HG02885 (cell line): ENCODE measurements around the gene EMSY.
"Not testable (repeated sequence)": the region's sequence is repeated elsewhere in the genome, so short reads cannot be mapped to it uniquely, and the experiment has no call there.

Experiments used
- ATAC-seq: cut with Tn5 transposase; IDR thresholded peaks from one replicate; pipeline ENCODE4 v1.9.1; 2021; ENCODE audit warnings: mild to moderate bottlenecking; ENCODE audit not compliant: unreplicated experiment, poor library complexity

EMSY gene

DNA sequence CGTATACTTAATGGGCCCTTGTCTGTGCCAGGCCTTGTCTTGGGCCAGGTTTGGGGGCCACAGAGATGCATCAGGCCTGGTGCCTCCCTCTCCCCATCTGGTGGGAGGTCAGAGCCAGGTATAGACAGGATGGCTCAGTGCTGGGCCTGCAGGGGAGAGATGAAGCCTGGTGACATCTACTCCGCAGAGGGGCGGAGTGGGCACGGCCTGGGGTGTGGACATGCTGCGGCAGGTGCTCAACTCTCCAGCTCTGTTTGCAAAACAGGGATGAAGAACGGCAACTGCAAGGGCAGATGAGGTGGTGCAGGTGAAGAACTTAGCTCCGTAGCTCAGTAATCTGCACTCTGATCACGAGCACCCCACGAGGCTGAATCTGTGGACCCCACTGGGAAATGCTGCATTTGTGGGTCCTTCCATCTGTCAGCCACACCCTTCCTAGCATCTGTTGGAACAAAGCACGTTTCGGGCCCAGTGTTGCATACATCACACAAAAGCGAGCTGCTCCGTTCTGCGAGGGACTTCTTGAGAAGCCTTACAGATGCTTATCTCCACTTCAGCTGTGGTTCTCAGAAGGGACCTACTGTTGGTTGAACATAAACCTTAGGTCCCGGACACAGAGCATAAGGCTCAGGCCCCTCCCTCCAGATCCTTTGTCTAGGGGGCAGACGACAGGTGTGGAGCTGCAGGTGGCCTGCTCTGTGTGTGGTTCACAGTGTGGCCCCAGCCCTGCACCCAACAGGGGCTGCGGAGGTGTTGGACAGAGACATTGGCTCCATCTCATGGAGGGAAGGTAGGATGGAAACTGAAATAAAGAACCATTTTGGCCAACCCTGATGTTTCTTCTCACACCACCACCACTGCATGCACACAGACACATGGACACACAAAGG, 147.5 kb downstream of the EMSY start:
- no peak for ATAC-seq

DNA sequence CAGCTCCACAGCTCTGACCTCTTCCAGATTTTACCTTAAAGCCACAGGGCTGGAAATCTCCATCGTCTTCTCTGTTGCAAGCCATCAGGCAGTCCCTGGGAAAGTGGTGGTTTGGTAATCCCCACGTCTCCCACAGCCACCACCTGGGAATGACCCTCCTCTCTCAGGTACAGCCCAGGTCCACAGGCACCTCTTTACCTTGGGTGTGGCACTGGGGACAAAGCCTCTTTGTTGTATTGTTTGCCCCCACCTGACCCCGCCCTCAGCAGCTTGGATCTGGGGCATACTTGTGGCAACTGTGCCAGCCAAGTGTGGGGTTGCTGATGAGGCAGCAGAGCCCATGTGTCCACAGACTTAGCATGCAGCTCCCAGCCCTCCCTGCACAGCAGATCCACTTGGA, 148.1 kb downstream of the EMSY start:
- ATAC-seq, result no peak

DNA sequence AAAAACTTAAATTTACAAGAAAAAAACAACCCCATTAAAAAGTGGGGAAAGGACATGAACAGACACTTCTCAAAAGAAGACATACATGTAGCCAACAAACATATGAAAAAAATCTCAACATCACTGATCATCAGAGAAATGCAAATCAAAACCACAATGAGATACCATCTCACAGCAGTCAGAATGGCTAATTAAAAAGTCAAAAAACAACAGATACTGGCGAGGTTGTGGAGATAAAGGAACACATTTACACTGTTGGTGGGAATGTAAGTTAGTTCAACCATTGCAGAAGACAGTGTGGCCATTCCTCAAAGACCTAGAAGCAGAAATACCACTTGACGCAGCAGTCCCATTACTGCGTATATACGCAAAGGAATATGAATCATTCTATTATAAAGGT, 150.3 kb downstream of the EMSY start:
- ATAC-seq, result not testable (repeated sequence)

DNA sequence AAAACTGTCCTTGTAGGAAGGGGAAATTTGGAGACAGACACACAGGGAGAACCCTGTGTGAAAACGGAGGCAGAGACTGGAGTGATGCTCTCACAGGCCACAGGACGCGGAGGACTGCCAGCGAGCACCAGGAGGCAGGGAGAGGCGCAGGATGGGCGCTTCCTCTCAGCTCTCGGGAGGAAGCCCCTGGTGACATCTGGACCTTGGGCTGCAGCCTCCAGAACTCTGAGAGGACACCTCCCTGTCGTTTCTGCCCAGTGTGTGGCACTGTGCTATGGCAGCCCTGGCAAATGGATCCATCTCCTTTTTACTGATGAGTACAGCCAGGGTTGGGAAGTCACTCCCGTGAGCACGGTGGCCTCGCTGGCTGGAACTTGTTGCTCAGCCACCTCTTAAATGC, 151.8 kb downstream of the EMSY start:
- ATAC-seq, result no peak

DNA sequence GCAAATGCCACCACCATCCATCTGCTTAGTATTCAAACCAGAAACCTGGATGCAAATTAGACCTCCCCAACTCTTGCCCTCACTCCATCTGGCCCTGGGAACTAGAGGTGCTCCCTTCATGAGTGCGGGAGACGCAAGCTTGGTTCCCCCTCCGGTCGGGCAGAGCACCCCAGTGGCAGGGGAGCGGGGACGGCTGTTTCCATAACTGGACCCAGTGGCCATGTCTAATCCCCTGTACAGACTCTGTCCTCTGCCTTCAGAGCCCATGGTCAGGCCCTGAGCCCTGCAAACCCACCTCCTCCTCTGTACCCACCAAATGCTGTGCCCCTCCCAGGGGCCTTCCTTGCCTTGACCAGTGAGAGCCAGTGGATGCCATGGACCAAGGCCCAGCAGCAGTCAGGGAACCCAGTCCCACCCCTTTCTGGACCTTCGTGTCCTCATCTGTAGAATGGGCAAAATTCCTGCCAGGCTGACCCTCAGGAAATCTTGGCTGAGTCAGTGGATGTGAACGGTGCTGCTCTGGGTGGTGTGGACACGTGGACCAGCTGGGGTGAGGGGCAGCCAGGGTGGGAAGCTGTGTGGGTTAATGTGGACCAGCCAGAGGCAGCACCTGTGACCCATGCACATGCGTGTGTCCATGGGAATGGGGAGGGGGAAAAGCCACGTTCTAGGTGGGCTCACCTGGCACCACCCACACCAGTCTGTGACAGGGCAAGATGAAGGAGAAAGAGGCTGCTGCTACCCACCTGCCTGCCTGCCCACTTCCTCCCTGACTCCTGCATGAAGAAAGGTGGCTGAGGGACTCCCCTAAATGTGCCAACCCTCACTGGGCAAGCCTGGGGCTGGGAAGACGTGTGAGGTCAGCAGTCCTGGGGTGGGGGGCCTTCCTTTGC, 153.0 kb downstream of the EMSY start:
- ATAC-seq, result no peak

DNA sequence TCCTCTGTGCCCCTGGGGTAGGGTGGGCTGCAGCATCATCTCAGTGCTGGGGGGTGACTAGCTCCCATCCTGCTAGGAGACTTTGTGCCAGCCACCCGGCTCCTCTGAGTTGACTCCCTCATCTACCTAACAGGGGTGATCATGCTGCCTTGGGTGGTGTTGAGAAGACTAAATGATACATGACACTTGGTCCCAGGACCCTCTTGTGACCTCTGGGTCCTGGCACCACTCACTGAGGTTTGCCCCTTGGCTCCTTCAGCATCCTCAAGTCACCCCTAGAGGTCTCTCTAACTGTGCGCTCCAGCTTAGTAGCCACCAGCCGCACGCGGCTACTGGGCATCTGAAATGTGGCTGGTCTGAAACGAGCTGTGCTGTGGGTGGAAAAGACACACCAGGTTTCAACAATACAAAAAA, 153.6 kb downstream of the EMSY start:
- no peak for ATAC-seq

DNA sequence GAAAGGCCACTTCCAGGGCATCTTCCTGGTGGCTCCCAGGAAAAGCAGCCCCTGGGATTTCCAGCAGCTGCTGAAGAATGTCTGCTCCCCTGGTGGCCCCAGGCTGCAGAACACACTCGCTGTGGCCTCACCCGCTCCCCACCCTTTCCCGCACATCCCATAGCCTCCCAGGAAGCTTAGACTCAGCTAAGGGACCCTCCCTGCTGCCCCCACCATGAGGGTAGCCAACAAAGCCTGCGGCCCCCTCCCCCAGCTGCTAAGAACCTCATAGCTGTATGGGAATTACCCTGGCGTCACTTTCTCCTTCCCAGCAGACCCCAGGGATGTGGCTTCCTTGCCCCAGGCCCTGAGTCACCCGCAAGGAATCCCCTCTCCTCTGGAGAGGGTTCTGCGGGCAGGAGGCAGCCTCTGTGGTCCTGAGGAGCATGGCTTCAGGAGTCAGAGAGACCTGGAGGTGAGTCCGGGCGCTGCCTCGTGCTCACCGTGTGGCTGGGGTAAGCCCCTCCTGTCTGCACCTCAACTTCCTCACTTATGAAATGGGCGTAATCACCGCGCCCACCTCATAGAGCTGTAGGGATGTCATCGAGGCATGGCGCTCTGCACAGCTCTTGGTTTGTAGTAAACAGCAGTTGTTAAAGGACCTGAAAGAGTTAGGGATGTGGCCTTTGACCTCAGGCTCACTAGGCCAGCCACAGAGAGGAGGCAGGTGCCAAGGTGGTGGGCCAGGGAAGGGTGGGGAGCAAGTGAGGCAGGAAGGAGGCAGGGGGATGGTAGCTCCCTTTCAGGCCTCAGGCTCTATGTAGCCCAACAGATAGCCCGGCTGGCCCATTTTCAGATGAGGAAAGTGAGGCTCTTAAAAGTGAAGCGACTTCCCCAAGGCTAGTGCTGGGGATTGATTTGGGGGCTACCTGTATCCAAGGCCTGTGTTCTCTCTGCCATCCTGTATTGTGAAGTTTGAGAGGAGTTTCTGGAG, 154.5 kb downstream of the EMSY start:
- ATAC-seq, result no peak

DNA sequence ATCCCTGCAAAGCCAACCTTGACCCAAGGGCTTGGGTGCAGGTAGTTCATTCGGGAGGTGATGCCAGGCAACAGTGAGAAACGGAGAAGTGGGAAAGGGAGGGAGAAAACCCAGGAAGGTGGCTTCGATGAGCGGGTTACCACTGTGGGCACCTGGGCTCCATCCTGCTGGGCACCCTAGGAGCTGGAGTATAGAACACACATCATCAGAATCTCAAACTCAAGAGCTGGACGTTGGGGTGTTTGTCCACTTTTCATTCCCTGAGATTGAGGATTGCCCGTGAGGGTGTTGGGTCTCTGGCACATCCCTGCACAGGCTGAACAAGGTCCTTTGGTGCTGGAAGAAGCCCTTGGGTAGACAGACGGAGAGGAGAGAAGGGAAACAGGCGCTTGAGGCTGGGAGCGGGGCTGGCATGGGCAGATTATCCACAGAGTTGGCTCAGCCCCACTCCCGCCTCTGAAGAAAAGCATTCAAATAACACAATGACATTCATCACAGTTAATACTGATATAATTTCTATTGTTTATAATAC, 155.4 kb downstream of the EMSY start:
- ATAC-seq, result no peak

DNA sequence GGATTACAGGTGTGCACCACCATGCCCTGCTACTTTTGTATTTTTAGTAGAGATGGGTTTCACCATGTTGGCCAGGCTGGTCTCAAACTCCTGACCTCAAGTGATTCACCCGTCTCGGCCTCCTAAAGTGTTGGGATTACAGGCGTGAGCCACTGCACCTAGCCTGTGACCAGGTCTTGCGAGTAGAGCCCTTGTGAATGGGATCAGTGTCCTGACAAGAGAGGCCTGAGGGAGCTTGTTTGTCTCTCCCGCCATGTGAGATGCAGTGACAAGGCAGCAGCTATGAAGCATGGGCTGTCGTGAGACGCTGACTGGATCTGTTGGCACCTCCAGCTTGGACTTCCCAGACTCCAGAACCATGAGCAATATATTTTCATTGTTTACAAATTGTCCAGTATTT, 156.5 kb downstream of the EMSY start:
- ATAC-seq, result no peak

DNA sequence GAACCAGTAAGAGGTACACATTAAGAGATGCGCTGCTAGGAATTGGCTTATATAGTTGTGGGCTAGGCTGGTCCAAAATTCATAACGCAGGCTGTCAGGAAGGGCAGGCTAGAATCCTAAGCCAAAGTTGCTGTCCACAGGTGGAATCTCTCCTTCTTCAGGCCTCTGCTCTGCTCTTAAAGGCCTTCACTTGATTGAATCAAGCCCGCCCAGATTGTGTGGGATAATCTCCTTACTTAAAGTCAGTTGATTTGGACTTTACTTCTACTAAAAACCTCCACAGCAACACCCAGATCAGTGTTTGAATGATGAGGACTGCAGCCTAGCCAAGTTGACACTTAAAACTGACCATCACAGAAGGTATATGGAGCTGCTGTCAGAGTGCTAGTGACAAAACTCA, 156.9 kb downstream of the EMSY start:
- no peak for ATAC-seq

DNA sequence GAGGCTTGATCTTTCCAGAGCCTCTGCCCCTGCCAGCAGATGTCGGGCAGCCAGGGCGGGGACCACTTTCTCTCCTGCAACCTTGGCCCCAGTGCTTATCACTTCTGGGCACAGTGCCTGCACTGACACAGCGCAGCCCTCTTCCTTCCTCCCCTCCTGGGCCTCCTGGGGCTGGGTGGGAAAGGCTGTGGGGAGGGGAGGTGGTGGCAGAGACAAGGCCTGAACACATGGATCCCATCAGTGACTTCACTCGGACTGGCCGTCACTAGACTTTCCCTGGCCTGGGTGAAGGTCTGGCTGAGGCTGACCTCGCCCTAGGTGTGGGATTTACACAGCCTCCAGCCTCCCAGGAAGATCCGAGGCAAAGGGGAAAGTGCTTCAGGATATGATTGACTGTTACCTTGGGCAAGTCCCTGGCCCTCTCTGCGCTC, 157.6 kb downstream of the EMSY start:
- ATAC-seq, result no peak
